ENCODE measurements around the gene STXBP1. TPM values are rescaled to one million over a fixed set of nuclear protein-coding genes. Genes with fewer than 3 reads are reported as not detected.

Gene STXBP1
- total RNA-seq, 1 donor from 2014 or later: 53.3 TPM

DNA sequence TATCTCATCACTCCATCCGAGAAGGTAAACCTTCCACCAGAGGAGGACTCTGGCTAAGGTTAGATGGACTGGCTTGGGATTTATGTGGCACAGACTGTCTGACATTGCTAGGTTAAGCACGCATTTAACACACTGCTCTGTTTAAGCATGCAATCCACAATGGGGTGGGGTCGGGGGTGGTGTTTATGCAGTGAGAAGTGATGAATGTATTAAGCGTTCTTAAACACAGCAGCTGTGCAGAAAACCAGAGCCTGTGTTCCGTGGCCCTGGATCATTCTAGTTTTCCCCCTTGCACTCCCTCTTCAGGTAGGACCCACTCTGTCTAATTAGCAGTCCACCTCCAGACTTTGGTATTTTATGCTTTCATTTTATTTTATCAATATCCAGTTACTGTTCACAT is 46.4 kb downstream of the STXBP1 start:
- Mint-ChIP-seq H3K4me1 (peaks cover 7% of the 10 kb centered on the region), H3K9me3 (no peaks in the 10 kb centered on the region)

DNA sequence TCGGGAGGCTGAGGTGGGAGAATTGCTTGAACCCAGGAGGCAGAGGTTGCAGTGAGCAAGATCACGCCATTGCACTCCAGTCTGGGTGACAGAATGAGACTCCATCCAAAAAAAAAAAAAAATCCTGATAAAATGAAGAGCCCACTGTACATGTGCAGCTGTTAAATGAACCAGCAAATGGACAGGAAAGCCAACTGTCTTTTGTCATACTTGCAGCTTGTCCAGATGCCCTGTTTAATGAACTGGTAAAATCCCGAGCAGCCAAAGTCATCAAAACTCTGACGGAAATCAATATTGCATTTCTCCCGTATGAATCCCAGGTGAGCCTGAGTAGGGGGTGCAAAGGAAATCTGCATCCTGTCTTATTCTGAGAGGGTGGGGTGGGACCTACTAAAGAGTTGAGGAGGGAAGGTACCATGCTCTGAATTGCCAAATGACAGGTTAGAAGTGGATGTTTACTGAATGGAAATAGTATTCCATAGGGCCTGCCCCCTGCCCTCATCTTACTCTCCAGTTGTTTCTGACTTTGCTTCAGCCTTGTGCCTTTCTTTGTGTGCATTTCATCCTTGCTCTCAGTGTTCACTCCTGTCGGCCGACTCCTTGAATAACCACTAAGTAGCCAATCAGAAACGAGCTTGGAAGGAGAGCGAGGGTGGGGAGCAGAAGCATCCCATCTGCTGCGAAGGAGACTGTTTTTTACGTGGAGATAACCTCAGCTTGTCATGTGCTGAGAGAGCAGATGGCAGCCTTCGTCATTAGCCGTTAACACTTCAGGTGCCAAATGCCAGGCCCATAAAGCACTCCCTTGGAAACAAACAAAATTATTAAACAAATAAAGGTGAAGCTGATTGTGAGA is 49.0 kb downstream of the STXBP1 start:
- Mint-ChIP-seq H3K27ac (ENCODE audit: unreplicated experiment) (peak overlapping the region; percentile 32), H3K4me1 (peaks cover 16% of the 10 kb centered on the region), H3K36me3 (ENCODE audit: low read depth) (peaks cover 4% of the 10 kb centered on the region), H3K9me3 (no peaks in the 10 kb centered on the region), H3K4me3 (no peak overlapping the region), H3K27me3 (ENCODE audit: low read depth) (no peaks in the 10 kb centered on the region)
- DNase-seq (ENCODE audit: low read depth, low spot score): no peak
- no peak for TF ChIP-seq CTCF (conservative IDR thresholded peaks at IDR 0.05)

More for the DNA sequence above, 46.4 kb downstream of the STXBP1 start:
- H3K4me3 Mint-ChIP-seq: no peak overlapping the region
- H3K27me3 Mint-ChIP-seq (ENCODE audit: low read depth): no peaks in the 10 kb centered on the region
- no peak overlapping the region for H3K27ac Mint-ChIP-seq (ENCODE audit: unreplicated experiment)
- TF ChIP-seq CTCF (conservative IDR thresholded peaks at IDR 0.05): no peak
- peaks cover 6% of the 10 kb centered on the region for H3K36me3 Mint-ChIP-seq (ENCODE audit: low read depth)
- DNase-seq (ENCODE audit: low read depth, low spot score): no peak

GRCh38 chr9:127662617-127663016 is 50.5 kb downstream of the STXBP1 start:
- peaks cover 4% of the 10 kb centered on the region for H3K36me3 Mint-ChIP-seq (ENCODE audit: low read depth)
- H3K27me3 Mint-ChIP-seq (ENCODE audit: low read depth): no peaks in the 10 kb centered on the region
- peak overlapping the region; percentile 87 for H3K27ac Mint-ChIP-seq (ENCODE audit: unreplicated experiment)
- H3K4me3 Mint-ChIP-seq: no peak overlapping the region
- DNase-seq (ENCODE audit: low read depth, low spot score): no peak
- TF ChIP-seq CTCF (conservative IDR thresholded peaks at IDR 0.05): no peak
- no peaks in the 10 kb centered on the region for H3K9me3 Mint-ChIP-seq
- H3K4me1 Mint-ChIP-seq: peaks cover 16% of the 10 kb centered on the region

DNA sequence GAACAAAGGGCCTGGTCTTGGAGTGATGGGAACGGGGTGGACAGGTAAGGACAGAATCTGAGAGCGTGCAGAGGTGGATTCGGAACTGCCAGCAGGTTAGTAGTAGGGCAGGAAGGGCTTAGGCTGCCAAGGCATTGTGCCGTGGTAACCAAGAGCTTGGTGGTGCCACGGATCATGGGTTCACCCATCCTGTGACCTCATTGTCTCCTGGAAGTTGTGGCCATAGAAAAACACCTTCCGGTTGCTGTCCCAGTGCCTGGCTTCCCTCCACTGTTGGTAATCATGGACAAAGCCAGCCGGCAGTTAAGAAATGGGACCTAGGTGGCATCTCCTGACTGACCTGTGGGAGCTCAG is 52.2 kb downstream of the STXBP1 start:
- Mint-ChIP-seq H3K36me3 (ENCODE audit: low read depth) (peaks cover 4% of the 10 kb centered on the region), H3K27ac (ENCODE audit: unreplicated experiment) (peak overlapping the region; percentile 75), H3K4me3 (no peak overlapping the region), H3K27me3 (ENCODE audit: low read depth) (no peaks in the 10 kb centered on the region), H3K4me1 (peaks cover 16% of the 10 kb centered on the region), H3K9me3 (no peaks in the 10 kb centered on the region)
- DNase-seq (ENCODE audit: low read depth, low spot score): no peak
- TF ChIP-seq CTCF (conservative IDR thresholded peaks at IDR 0.05): no peak

- H3K27me3 Mint-ChIP-seq (ENCODE audit: low read depth): no peaks in the 10 kb centered on the region
- no peak for DNase-seq (ENCODE audit: low read depth, low spot score)
- H3K4me1 Mint-ChIP-seq: peaks cover 16% of the 10 kb centered on the region
- no peaks in the 10 kb centered on the region for H3K9me3 Mint-ChIP-seq
- TF ChIP-seq CTCF (conservative IDR thresholded peaks at IDR 0.05): no peak
- no peak overlapping the region for H3K4me3 Mint-ChIP-seq
- peaks cover 4% of the 10 kb centered on the region for H3K36me3 Mint-ChIP-seq (ENCODE audit: low read depth)
- H3K27ac Mint-ChIP-seq (ENCODE audit: unreplicated experiment): peak overlapping the region; percentile 94
These were observed 52.8 kb downstream of the STXBP1 start for GRCh38 chr9:127664678-127665507.

Measured in neural crest cell (in vitro differentiated cells).